Retina (tissue), 1 donor: ENCODE data around the gene PIMREG.

Experiments
- DNase-seq: peaks from one replicate; pipeline ENCODE4 v3.0.0-alpha.2; 2016

PIMREG gene

DNA sequence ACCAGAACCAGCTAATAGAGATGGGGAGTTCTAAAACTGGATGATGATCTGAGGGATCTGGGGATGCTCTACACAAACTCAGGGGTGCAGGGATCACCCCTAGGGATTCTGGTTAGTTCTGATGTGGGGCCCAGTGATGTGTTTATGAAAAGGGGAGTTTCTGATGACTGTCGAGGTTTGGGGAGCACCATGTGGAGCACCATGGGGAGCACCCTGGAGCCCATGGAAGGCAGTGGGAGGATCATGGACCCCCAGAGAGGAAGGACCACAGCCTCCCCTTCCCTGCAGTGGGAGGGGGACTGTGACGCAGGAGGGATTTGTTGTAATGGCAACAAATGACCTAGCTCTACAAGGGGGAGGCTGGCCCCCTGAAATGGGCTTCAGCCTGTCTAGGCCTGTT lies 18.4 kb downstream of the PIMREG start:
- no peak for DNase-seq

DNA sequence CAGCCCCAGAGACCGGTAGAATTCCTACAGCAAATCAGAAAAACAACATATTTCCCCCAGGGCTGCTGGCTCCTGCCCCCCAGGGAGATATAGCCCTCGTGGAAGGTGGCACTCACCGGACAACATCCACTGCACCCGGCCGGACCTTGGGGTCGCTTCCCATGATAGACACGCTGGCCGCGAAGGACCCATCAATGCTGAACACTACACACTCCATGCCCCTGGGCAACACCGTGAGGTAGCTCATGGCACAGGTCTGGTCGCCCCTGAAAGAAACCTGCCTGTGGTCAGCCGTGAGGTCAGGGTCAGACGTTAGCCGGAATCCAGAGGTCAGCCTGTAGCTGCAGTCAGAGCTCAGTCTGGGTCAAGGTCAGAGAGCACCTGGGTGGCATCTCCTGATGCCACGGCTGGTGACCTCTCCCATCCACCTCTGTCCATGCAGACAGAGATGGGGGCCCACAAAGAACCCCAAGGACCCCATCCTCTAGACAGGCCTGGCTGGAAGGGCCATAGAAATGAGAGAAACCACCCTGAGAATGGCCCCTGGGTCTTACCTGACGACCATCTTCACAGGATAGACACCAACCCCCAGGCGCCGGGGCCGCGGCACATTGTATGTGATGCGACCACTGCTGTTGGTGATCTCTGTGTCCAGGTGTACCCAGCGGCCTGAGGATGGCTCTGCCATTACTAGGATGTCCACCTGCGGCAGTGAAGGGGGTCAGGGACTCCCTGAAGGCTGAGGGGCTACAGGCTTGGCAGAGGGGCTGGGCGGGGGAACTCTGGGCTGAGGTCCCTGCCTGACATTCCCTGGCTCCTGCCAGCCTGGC lies 19.6 kb downstream of the PIMREG start:
- no peak for DNase-seq

DNA sequence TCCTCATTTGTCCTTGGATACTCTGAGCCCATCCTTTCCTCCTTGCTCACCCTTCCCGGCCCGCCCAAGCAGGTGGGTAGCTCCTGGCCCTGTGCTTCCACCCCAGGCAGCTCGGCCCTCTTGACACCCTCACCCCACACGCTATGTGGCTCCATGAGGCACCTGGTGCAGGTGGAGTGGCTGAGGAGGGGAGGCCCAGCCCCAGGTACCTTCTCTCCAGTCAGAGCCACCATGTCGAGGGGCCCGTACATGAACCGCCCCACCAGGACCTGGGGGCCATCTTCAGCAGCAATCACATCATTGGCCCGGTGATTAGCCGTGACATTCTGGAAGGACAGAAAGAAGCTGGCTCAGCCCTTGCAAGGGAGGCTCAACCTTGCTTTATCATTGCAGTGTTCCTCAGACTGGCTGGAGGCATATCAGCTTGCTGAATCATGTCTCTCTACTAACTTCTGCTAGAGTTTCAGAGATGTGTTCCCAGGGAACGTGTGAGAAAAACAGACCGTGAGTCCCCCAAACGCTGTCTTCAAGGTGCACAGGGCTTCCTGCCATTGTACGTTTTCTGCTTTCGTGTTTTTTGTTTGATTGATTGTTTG lies 20.3 kb downstream of the PIMREG start:
- no peak for DNase-seq

DNA sequence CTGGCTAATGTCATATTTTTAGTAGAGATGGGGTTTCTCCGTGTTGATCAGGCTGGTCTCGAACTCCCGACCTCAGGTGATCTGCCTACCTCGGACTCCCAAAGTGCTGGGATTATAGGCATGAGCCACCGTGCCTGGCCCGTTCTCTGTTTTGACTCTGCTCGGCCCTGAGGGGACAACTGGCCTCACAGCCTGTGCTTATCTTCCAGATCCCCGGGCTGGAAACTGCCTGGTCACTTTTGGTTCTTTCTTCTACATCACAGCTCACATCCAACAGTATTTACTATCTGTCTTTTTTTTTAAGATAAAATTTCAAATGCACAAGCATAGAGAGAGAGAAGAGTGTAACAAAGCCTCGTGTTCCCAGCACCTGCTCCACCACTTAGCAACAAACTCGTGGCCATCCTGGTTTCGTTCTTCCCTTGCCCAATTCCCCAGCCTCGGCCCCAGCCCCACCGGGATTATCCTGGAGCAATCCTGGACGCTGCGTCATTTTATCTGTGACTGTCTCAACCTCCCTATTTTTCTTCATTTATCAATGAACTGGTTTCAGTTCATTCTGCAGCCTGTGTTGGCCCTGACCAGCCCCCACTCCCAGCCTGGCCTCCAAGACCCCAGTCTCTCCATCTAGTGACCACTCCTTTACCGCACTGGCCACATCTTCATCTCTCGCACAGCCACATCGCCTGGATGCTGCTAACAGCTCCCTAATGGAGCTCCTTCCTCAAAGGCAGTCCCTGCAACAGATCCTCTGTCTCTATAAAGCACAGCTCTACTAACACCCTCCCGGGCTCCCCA lies 21.1 kb downstream of the PIMREG start:
- no peak for DNase-seq

DNA sequence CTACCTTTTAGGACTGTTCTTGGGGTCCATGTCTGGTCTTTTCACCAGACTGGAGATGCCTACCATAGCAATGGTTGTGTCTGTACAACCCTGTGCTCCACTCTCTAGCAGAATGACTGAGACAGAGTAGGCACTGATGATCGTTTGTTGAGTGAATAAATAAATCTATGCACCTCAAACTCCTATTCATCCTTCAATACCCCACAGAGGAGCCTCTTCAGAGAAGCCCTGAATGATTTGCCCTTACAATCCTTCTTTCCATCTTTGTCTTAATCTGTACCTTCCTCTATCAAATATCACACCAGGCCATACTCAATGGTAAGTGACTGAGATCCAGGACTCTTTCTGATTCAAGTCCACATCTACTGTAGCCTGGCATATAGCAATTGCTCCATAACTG lies 23.3 kb downstream of the PIMREG start:
- DNase-seq = no peak

DNA sequence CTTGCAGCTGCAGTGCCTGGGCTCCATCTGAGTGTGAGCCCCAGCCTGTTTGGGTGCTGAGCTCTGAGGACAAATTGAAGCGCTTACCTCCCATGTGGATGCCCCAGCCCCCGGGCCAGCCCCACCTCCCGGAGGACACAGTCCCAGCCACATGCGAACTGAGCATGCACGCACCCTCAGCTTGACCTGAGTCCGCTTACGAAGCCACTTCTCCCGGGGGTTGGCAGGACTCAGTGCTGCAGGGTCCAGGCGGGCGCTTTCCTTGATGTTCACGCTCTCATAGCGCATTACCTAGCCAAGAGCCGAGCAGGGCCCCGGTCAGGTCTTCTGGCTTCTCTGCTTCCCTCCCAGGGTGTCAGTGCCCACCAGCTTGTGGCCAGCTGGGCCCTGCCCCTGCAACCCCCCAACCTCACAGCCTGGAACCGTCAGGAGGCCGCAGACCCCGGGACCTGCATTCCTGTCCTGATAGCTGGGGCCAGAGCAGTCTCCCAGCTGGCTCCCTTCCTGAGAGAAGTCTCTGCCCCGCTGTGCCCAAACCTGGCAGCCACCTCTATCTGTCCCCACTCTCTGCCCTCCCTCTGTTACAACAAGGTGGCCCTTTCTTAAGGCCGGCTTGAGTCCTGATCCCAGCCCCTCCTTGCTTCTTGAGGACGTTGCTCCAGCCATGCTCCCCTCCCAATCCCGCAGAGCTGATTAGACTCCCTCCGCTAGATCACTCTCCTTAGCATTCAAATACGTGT lies 24.0 kb downstream of the PIMREG start:
- no peak for DNase-seq

DNA sequence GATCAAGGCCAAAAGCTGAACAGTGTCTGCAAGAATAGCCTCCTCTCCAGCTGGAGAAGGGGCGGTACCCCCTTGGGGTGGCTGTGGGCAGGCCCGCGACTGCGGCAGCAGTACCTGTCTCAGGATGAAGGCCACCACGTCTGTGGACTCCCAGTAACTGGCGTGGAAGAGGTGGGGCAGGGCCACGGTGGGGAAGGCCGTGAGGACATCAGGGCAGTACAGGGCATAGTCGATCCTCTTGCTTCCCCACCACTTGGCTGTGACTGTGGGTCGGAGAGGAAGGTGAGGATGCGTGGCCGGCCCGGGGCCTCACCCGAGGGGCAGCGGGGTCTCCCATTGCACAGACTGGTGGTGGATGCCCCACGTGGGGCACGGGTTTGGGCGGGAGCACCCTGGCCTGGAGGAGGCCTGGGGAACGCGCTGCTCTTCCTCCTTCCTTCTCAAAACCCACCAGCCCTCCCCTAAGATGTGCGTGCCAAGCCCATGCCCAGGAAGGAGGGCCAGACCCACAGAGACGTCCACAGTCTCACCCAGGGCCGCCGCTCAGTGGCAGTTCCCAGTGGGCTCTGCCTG lies 26.0 kb downstream of the PIMREG start:
- no peak for DNase-seq

DNA sequence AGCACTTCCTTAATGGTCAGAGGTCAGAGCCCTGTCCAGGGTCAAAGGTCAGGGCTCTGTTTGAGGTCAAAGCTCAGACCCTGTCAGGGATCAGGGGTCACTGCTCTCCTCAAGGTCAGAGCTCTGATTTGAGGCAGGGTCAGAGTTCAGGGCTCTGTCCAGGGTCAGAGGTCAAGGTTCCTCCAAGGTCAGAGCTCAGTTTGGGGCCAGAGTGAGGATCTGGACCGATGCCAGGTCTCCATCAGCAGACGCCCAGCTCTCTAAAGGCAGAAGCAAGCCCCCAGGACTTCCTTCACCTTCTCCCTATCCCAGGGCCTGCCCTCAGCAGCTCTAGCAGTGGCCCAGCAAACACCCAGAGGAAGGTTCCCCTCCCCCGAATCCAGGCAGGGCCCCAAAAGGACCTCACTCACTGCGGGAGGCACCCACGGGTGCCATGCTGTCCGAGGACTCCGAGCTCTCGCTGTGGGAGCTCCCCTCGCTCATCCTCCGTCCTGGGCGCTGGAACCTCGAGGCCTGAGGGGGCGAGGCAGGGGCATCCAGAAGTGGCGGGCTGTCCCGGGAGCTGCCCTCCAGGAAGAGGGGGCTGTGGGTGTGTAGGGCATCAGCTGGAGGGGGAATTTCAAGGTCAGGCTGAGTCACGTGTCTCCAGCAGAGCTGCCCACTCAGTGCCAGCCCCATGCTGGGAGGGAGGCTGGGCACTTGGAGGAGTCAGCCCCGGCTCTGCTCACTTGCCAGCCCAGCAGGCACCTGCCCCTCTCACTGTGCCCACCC lies 26.7 kb downstream of the PIMREG start:
- DNase-seq = no peak

DNA sequence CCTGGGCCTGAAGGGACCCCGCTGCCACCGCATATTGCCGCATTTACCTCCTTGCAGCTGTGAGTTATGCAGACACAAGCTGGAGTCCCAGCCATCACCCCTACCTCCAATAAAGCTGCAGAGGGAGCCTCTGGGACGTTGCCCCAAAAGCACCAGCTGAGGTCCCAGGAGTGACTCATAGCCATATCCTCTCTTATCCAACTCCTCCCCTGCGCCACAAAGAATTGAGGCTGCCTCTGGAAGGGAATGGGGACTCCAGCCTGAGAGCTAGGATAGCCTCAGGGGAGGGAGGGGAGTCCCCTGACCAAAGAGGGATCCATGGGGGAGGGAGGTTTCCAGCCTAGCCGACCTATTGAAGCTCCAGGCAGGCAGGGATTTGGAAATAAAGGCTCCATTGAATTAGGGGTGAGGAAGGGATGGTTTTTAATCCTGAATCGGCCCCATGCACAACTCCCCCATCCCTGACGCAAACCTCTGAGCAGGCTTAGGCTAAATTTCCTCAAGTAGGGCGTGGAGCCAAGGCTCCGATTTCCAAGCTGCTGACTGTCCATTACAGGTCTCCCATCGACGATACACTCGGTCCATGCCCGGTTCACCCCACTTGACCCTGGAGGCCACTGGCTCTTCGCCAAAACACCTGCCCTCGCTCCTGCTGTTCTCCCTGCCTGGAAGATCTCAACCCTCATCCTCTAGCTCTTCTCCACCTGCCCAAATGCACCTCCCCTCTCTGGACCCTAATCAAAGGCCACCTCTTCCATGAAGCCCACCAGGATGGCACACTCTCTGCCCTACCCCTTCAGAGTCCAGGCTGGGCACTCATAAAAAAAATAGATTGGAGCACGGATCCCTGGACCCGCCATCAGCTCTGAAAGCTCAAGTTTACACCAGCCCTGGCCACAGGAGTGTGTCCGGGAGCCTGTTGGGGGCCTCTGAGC lies 27.5 kb downstream of the PIMREG start:
- DNase-seq = no peak

DNA sequence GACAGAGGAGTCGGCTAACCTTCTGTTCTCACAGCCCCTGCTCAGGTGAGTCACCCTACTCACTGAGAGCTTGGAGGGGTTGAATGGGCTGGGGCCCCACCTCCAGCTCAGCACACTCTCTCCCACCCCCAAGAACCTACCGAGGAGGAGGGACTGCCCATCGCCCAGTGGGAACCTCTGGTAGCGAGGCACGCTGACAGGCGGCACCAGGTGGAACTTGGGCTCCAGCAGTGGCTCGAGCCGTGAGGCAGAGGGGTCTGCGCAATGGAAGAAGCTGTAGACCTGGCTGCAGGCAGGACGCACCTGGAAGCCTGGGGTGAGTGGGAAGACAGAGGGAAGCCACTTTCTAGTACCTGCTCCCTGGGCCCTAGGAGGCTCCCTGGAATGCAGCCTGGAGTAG lies 28.3 kb downstream of the PIMREG start:
- DNase-seq = no peak

DNA sequence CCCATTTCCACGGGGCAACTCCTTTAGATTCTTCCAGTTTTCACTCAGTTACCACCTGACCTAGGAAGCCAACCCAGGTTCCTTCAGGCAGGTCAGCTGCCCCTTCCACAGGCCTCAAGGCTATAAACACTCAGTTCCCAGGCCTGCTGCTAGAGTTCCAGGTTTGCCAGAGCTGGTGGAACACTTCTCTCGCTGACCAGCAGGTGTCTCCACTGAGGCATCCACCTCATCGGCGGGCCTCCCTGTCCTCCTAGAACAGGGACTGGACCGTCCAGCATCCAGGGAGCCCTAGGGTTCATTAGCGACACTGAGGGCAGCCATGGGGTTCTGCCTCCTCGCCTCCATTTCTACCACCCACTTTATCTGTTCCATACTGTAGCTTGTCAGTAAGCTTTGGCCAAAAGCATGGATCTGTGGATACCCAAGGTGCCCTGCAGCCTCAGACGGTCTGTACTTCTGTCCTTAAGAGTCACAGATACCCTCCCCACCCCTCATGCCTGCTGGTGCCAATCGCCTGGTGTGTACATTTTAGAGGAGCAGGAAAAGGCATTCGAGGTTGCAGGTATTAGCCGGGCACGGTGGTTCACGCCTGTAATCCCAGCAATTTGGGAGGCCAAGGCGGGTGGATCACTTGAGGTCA lies 29.0 kb downstream of the PIMREG start:
- DNase-seq = peak; percentile 87

DNA sequence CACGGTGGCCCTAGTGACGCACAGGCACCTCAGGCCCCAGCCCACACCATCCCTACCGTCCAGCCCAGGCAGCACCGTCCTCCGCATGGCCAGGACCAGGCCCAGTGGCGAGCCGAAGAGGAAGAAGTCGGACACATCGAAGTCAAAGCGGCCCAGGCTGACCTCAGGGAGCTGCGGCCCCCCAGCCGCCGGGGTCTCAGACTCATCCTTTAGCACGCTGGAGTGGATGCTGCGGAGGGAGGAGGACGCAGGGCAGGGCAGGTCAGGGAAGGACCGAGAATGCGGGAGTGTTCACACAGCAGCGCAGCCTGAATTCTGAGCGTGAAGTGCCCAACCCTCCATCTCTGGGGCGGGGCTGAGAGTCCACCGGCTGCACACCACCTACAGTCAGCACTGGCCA lies 30.1 kb downstream of the PIMREG start:
- no peak for DNase-seq

DNA sequence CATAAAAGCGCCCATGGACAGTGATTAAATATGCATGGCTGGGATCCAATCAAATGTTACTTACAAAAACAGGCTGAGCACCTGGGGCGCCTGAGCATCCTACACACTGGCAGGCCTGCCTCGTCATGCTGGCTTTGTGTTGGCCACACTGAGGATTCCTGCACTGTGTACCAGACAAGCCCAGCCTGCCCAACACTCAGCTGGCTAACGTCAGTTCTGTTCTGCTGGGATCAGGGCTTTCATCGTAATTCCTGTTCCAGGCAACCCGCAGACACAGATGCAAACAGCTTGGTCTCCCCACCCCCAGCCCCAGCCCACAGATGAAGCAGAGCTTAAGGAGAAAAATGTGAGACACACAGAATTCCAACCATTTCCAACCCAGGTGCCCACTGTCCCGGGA lies 30.7 kb downstream of the PIMREG start:
- no peak for DNase-seq

DNA sequence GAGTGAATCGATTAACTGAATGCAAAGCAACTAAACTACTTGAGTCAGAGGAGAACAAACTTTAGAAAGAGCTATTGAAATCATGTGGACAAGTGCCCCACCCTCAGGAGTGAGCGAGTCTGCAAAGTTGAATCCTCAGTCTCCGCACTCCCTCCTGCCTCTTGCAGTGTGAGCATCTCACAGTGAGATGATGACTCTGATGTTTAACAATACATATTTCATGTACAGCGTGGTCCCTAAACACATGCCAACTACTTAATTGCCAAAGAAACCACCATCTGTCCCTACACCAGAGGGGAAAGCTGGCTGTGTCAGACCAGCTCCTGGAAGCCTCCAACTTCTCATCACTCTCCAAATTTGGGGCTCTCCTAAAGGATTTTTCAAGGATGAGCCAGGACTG lies 31.2 kb downstream of the PIMREG start:
- peak; percentile 37 for DNase-seq

DNA sequence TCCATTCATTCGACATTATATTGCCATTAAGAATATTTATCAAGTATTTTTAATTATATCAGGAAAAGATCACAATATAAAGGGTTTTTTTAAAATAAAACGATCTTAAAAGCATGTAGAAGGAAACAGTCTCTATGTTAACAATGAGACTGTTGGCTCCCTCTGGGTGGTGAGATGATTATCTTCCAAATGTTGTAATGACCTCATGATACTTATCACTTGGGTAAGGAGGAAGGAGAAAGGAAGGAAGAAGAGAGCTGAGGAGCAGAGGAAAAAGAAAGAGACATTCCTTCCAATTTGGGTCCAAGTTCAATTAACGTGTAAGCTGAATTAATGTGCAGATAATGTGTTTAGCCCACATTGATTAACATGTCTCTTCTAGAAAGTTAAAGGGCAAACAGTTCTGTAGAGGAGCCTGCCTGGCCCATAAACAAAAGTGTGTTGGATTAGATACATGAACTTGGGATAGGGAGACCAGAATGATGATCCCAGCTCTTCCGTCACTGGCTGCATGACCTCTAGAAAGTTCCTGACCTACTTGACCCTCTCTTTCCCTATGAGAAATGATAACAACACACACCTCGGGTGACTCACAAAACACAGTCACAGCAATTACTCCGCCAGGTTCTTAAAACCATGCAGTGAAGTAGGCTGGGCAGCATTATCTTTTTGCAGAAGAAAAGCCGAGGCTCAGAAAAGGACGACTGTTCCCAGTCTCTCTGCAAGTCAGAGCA lies 32.0 kb downstream of the PIMREG start:
- no peak for DNase-seq

DNA sequence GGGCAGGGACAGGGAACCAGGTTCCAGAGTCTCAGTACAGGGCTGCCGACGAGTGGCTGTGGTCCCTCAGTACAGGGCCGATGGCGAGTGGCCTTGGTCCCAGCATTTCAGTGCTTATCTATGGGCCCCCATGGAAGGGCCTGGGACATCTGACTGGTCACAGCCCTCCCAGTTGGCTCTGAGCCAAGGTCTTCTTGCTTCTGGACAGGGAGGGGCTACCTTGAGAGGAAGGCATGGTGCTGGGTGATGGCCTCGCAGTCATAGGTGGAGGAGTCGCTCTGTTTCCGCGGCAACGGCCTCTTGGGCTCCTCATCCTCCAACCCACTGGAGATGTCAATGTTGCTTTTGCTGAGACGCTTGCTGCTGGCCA lies 32.5 kb downstream of the PIMREG start:
- peak; percentile 66 for DNase-seq

DNA sequence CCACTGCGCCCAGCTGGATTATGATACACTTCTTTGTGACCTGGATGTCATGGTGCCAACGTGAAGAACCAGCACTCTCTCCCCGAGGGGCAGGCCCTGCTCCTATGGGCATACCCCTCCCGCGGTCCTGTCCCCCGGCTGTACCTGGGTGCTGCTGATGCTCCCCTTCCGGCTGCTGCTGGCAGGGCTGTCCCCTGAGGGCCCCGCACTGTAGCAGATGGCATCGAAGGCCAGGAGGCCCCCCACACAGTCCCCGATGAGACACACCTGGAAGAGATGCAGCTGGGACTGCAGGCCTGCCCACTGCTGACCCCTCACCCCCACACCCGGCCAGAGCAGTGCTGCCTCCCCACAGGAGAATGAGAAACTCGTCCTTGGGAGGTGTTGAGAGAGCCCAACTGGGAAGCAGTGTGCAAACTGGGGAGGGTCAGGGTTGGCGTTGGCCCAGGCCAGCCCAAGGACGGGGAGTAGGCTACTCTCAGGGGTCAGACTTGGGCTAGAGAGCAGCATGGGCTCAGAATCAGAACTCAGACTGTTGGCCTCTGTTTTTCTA lies 33.7 kb downstream of the PIMREG start:
- no peak for DNase-seq

DNA sequence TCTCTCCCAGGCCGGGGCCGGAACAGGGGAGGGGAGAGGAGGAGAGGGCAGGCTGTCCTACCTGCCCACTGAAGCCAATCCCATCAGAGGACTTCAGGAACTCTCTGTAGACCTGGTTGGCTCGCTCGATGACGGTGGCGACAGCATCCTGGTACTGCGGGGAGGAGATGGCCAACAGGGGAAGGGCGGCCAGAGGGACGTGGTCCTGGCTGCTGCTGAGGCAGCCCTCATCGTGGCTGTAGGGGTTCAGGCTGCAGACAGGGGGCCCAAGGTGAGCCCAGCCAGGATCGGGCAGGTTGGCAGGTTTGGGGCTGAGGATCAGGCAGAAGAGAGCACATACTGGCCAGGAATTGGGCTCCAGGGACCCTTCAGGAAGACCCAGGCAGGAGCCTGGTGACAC lies 34.2 kb downstream of the PIMREG start:
- no peak for DNase-seq

DNA sequence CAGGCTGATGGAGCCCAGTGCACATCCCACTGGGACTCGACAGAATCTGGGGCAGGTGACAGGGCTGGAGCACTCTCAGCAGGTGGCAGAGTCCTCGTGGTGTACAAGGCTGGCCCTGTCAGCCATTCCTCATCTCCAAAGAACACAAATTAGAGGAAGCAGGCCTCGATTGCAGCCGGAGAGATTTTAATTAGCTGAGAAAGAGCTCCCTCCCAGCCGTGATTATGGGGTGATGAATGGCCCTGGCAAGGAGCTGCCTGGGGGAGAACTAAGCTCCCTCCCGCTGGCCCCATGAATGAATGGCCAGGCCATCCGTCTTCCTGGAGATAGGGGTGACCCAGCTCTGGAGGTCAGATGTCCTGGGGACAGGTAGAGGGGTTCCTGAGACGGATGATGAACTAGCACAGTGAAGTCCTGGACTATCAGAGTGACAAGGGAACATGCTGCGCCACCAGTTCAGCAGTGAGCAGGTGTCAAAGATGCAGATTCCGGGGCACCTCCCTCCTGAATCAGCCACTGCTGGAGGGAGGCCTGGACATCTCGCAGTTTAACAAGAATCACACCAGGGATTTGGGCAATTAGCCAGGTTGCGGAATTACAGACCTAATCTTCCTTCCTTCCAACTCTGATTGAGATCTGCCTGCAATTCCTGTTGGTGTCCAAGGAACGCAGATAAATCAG lies 35.5 kb downstream of the PIMREG start:
- peak; percentile 62 for DNase-seq
